Tibial nerve (tissue), 4 donors: ENCODE measurements around the gene PHACTR1. TPM values are rescaled to one million over a fixed set of nuclear protein-coding genes. Genes with fewer than 3 reads are reported as not detected.

Experiments used
- DNase-seq, 2 donors: peaks; one replicate each; pipeline ENCODE4 v3.0.0-alpha.2; 2019; ENCODE audit warnings: low spot score in 2 of 2
- H3K27ac ChIP-seq, 4 donors: fragments of 200-600 bp; sonication (generic) in 3 of 4; one replicate each; pipeline ENCODE4 v1.5.1; 2017 to 2019; ENCODE audit warnings: mild to moderate bottlenecking in 1 of 4
- H3K27me3 ChIP-seq, 2 donors: fragments of 200-600 bp; sonication (generic) in 1 of 2; one replicate each; pipeline versions ENCODE4 v1.5.1 to v1.6.0; 2017 to 2019
- H3K36me3 ChIP-seq, 3 donors: fragments of 200-600 bp; sonication (generic); one replicate each; pipeline ENCODE4 v1.5.1; 2018 to 2019
- H3K4me1 ChIP-seq, 4 donors: fragments of 200-600 bp; sonication (generic) in 3 of 4; one replicate each; pipeline ENCODE4 v1.5.1; 2017 to 2019
- H3K4me3 ChIP-seq, 4 donors: fragments of 200-600 bp; sonication (generic) in 3 of 4; one replicate each; pipeline ENCODE4 v1.5.1; 2017 to 2019; ENCODE audit warnings: mild to moderate bottlenecking in 1 of 4, moderate library complexity in 1 of 4
- H3K9me3 ChIP-seq, 4 donors: fragments of 200-600 bp; sonication (generic) in 3 of 4; one replicate each; pipeline ENCODE4 v1.5.1; 2017 to 2019
- EP300 ChIP-seq, 2 donors: sonication (generic); formaldehyde crosslinking; IDR thresholded peaks; one replicate each; pipeline ENCODE4 v1.6.1; 2017; ENCODE audit warnings: antibody characterized with exemption in 2 of 2, mild to moderate bottlenecking in 1 of 2
- POLR2A ChIP-seq, 2 donors: fragments of 450-650 bp; IDR thresholded peaks; one replicate each; pipeline ENCODE4 v1.6.1; 2017; ENCODE audit warnings: antibody characterized with exemption in 2 of 2, mild to moderate bottlenecking in 2 of 2, moderate library complexity in 2 of 2
- WGBS, 2 donors: methylation state at CpG; one replicate each; pipeline ENCODE4 v1.1.5; 2018; 5-methylcytosine and 5-hydroxymethylcytosine counted together
- total RNA-seq, 4 donors: library from RNA; depleted of rRNA; stranded (reverse); fragments of >200 nt; gene quantifications; one replicate each; pipeline ENCODE4 v1.1.0, GENCODE V29; 2016
- TF ChIP-seq, protein P1 (sequence below), 5 experiments: fragments of 200-600 bp in 3 of 5; fragments of 450-650 bp in 2 of 5; sonication (generic) in 3 of 5; IDR thresholded peaks; one replicate each; pipeline ENCODE4 v1.5.1; 2016 to 2019; ENCODE audit warnings: antibody characterized with exemption in 5 of 5, mild to moderate bottlenecking in 3 of 5, moderate library complexity in 2 of 5

The PHACTR1 gene
- total RNA-seq, 4 donors from 2014 or later: 1.5 to 2.7 (median 1.6) TPM

DNA sequence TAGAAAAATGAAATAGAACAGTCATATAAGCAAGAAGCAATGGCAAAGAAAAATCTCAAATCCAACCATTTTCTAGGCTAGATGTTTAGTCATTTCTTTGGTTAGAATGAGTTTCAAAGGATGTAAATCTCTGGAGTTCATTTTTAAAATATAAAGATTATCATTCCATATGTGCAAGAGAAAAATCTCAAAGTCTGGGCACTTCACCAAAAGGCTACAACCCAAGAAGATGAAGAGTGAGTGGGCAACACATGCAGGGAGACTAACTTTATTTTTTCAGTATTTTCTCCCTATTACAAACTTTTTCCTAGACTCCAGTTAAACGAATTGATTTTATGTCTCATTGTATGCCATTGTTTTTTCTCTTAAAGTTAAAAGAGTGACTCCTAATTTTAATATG, 83.6 kb downstream of the PHACTR1 start:
- no peak overlapping the region for H3K4me3 ChIP-seq

DNA sequence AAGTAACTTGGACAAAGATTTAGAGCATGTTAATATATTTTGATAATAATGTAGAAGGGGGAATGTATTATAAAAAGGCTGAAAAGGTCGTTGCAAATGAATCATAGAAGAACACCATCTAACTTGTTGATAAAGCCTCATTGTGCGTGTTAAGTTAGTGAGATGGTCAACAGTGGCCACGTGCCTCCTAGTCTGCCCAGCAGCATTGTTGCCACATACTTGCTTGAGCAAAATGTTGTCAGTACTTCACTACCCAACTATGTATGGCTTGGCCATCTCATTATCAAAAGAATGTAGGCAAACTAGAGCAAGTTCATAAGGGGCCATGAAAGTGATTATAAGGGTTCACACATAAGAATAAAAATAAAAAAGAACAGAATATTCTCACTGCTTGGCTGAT, 84.6 kb downstream of the PHACTR1 start:
- WGBS, 2 donors: 47 to 48% methylated on average over 3 of the region's 3 CpGs
- H3K36me3 ChIP-seq: no peaks in the 10 kb centered on the region
- no peaks in the 10 kb centered on the region for H3K4me1 ChIP-seq
- no peaks in the 10 kb centered on the region for H3K9me3 ChIP-seq
- no peak for DNase-seq
- TF ChIP-seq POLR2A (IDR thresholded peaks at IDR 0.05) (no peak), EP300 (IDR thresholded peaks at IDR 0.05) (no peak)
- TF ChIP-seq, protein P1, sequence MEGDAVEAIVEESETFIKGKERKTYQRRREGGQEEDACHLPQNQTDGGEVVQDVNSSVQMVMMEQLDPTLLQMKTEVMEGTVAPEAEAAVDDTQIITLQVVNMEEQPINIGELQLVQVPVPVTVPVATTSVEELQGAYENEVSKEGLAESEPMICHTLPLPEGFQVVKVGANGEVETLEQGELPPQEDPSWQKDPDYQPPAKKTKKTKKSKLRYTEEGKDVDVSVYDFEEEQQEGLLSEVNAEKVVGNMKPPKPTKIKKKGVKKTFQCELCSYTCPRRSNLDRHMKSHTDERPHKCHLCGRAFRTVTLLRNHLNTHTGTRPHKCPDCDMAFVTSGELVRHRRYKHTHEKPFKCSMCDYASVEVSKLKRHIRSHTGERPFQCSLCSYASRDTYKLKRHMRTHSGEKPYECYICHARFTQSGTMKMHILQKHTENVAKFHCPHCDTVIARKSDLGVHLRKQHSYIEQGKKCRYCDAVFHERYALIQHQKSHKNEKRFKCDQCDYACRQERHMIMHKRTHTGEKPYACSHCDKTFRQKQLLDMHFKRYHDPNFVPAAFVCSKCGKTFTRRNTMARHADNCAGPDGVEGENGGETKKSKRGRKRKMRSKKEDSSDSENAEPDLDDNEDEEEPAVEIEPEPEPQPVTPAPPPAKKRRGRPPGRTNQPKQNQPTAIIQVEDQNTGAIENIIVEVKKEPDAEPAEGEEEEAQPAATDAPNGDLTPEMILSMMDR (IDR thresholded peaks at IDR 0.05): no peak
- no peak overlapping the region for H3K27ac ChIP-seq
- H3K27me3 ChIP-seq: no peaks in the 10 kb centered on the region
- no peak overlapping the region for H3K4me3 ChIP-seq

More for the DNA sequence above, 83.6 kb downstream of the PHACTR1 start:
- Histone ChIP-seq H3K27ac (no peak overlapping the region), H3K27me3 (no peaks in the 10 kb centered on the region), H3K9me3 (no peaks in the 10 kb centered on the region), H3K4me1 (no peaks in the 10 kb centered on the region), H3K36me3 (no peaks in the 10 kb centered on the region)
- TF ChIP-seq EP300 (IDR thresholded peaks at IDR 0.05): no peak
- no peak for TF ChIP-seq POLR2A (IDR thresholded peaks at IDR 0.05)
- TF ChIP-seq, protein P1 (IDR thresholded peaks at IDR 0.05): no peak
- DNase-seq: no peak
- 47 to 65% methylated on average over 1 of the region's 1 CpG for WGBS, 2 donors

DNA sequence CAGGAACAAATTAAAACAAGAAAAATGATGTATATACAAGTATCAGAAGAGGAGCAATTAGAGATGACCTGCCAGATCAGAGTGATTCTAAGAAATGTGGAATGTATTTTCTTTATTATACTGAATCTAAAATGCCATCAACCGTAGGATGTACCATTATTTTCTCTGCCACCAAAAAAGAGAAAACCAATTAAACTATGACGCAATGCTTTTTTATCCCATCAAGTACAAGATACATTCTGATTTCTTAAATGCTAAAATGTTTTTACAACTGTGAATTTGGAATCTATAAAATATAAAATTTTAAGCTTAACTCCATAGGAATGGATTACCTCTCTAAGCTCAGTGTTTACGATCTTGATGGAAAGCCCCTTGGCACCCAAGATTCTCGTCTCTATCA, 85.9 kb downstream of the PHACTR1 start:
- 82 to 87% methylated on average over 4 of the region's 4 CpGs for WGBS, 2 donors
- Histone ChIP-seq H3K27me3 (no peaks in the 10 kb centered on the region), H3K36me3 (no peaks in the 10 kb centered on the region), H3K4me1 (no peaks in the 10 kb centered on the region), H3K4me3 (no peak overlapping the region), H3K9me3 (no peaks in the 10 kb centered on the region), H3K27ac (no peak overlapping the region)
- no peak for DNase-seq
- TF ChIP-seq POLR2A (IDR thresholded peaks at IDR 0.05): no peak
- TF ChIP-seq, protein P1 (IDR thresholded peaks at IDR 0.05): no peak
- no peak for TF ChIP-seq EP300 (IDR thresholded peaks at IDR 0.05)

DNA sequence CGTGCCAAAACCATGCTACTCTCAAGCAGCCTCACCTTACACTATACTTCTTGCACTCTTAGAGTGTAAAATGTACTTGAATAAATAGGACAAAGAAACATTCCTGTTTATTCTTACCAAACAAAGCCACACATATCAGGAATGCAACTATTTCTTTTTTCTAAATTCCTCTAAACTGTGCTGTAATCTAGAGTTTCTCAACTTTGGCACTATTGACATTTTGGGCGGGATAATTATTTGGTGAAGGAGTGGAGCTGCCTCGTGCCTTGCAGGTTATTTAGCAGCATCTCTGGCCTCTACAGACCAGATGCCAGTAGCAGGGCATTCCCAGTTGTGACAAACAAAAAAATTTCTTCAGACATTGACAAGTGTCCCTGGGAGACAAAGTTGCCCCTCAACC, 86.9 kb downstream of the PHACTR1 start:
- no peak for DNase-seq
- H3K27ac ChIP-seq: no peak overlapping the region
- TF ChIP-seq, protein P1 (IDR thresholded peaks at IDR 0.05): no peak
- TF ChIP-seq POLR2A (IDR thresholded peaks at IDR 0.05) (no peak), EP300 (IDR thresholded peaks at IDR 0.05) (no peak)
- no peak overlapping the region for H3K4me3 ChIP-seq
- H3K27me3 ChIP-seq: no peaks in the 10 kb centered on the region
- H3K9me3 ChIP-seq: no peaks in the 10 kb centered on the region
- no peaks in the 10 kb centered on the region for H3K4me1 ChIP-seq
- 56 to 61% methylated on average over 3 of the region's 3 CpGs for WGBS, 2 donors
- no peaks in the 10 kb centered on the region for H3K36me3 ChIP-seq

DNA sequence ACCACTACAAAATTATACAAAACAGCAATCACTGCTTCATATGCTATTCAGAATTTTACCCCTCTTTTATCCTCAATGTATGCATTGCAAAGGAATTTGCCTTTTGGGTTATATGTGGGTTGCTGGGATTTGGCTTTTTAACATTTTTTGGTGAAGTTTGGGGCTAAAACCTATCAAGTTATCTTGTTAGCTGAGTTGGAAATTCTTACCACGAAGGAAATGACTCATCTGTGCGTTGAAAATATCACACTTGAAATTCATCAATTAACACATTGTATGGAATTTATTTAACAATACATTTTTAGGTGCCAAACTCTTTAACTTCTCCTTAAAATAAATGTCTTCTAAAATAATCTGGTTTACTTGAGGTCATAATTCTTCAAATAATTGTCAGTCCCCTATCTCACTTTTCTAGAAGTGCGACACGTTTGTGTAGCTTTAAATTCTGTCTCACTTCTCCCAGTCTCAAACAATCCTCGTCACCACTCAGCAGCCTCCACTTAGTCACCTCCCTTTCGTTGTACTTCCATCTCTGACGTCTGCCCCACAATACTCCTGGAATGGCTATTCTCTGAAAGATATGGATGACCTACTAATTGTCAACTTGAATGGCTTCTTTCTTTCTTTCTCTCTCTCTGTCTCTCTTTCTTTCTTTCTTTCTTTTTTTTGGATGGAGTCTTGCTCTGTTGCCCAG, 88.5 kb downstream of the PHACTR1 start:
- Histone ChIP-seq H3K27me3 (no peaks in the 10 kb centered on the region), H3K4me1 (no peaks in the 10 kb centered on the region), H3K36me3 (no peaks in the 10 kb centered on the region), H3K4me3 (no peak overlapping the region), H3K9me3 (no peaks in the 10 kb centered on the region), H3K27ac (no peak overlapping the region)
- 70 to 71% methylated on average over 7 of the region's 7 CpGs for WGBS, 2 donors
- no peak for TF ChIP-seq POLR2A (IDR thresholded peaks at IDR 0.05)
- TF ChIP-seq, protein P1 (IDR thresholded peaks at IDR 0.05): no peak
- TF ChIP-seq EP300 (IDR thresholded peaks at IDR 0.05): no peak
- no peak for DNase-seq
